ENCODE results near the gene TLR9. TPM values are rescaled to one million over a fixed set of nuclear protein-coding genes. Genes with fewer than 3 reads are reported as not detected.

TLR9 gene
- total and polyA plus RNA-seq, 2 donors (not counting 1 experiment from before 2014, with no cell fraction given): under 0.01 TPM; not detected in 1

GRCh38 chr3:52202384-52203077 is 22.9 kb downstream of the TLR9 start:
- Histone ChIP-seq H4K20me1 (ENCODE audit: control insufficient read depth, extremely low read depth, insufficient read depth, low read length) (no peaks in the 10 kb centered on the region), H3K9me3 (ENCODE audit: control insufficient read depth, insufficient read depth, low read depth, low read length) (no peaks in the 10 kb centered on the region), H3K9ac (ENCODE audit: insufficient read depth, low read length) (no peak overlapping the region), H3K4me3 (replicated peaks in 1 of 4; ENCODE audit: control extremely low read depth in 1 of 4, insufficient read depth in 1 of 4, low read depth in 3 of 4, low read length in 4 of 4) (no peak overlapping the region), H2AFZ (ENCODE audit: low read length) (no peak overlapping the region), H3K27me3 (ENCODE audit: control insufficient read depth, insufficient read depth, low read length) (no peaks in the 10 kb centered on the region), H3K79me2 (ENCODE audit: control insufficient read depth, insufficient read depth, low read length) (peaks cover 15% of the 10 kb centered on the region), H3K4me2 (ENCODE audit: extremely low read depth, insufficient read depth, low read length) (no peak overlapping the region), H3K4me1 (ENCODE audit: control insufficient read depth, extremely low read depth, insufficient read depth, low read length) (peaks cover 12% of the 10 kb centered on the region), H3K27ac (ENCODE audit: insufficient read depth, low read length) (no peak overlapping the region), H3K36me3 (ENCODE audit: control insufficient read depth, insufficient read depth, low read length) (peaks cover 26% of the 10 kb centered on the region)
- no peak for DNase-seq (ENCODE audit: low read depth in 2 of 2)
- no peak for TF ChIP-seq EZH2 (IDR thresholded peaks at IDR 0.05; ENCODE audit: low read length, missing control alignments)
- TF ChIP-seq CTCF (conservative IDR thresholded peaks at IDR 0.05 in 1 of 2, IDR thresholded peaks at IDR 0.05 in 1 of 2; ENCODE audit: low read depth in 1 of 2, low read length in 2 of 2): no peak

- Histone ChIP-seq H3K9me3 (ENCODE audit: control insufficient read depth, insufficient read depth, low read depth, low read length) (no peaks in the 10 kb centered on the region), H3K4me1 (ENCODE audit: control insufficient read depth, extremely low read depth, insufficient read depth, low read length) (peaks cover 22% of the 10 kb centered on the region), H3K27ac (ENCODE audit: insufficient read depth, low read length) (peak overlapping the region; percentile 14), H3K9ac (ENCODE audit: insufficient read depth, low read length) (no peak overlapping the region), H3K79me2 (ENCODE audit: control insufficient read depth, insufficient read depth, low read length) (peaks cover 15% of the 10 kb centered on the region), H2AFZ (ENCODE audit: low read length) (no peak overlapping the region), H3K27me3 (ENCODE audit: control insufficient read depth, insufficient read depth, low read length) (no peaks in the 10 kb centered on the region), H3K36me3 (ENCODE audit: control insufficient read depth, insufficient read depth, low read length) (peaks cover 23% of the 10 kb centered on the region), H4K20me1 (ENCODE audit: control insufficient read depth, extremely low read depth, insufficient read depth, low read length) (no peaks in the 10 kb centered on the region), H3K4me3 (replicated peaks in 1 of 4; ENCODE audit: control extremely low read depth in 1 of 4, insufficient read depth in 1 of 4, low read depth in 3 of 4, low read length in 4 of 4) (no peak overlapping the region), H3K4me2 (ENCODE audit: extremely low read depth, insufficient read depth, low read length) (no peak overlapping the region)
- DNase-seq (ENCODE audit: low read depth in 2 of 2): no peak
- no peak for TF ChIP-seq EZH2 (IDR thresholded peaks at IDR 0.05; ENCODE audit: low read length, missing control alignments)
Measured at GRCh38 chr3:52200981-52201679, 24.3 kb downstream of the TLR9 start.

- H3K27ac ChIP-seq (ENCODE audit: insufficient read depth, low read length): peak overlapping the region; percentile 65
- peak overlapping the region; percentile 99 for H3K4me2 ChIP-seq (ENCODE audit: extremely low read depth, insufficient read depth, low read length)
- no peaks in the 10 kb centered on the region for H3K27me3 ChIP-seq (ENCODE audit: control insufficient read depth, insufficient read depth, low read length)
- H3K79me2 ChIP-seq (ENCODE audit: control insufficient read depth, insufficient read depth, low read length): peaks cover 15% of the 10 kb centered on the region
- TF ChIP-seq EZH2 (IDR thresholded peaks at IDR 0.05; ENCODE audit: low read length, missing control alignments): no peak
- no peak for TF ChIP-seq CTCF (conservative IDR thresholded peaks at IDR 0.05 in 1 of 2, IDR thresholded peaks at IDR 0.05 in 1 of 2; ENCODE audit: low read depth in 1 of 2, low read length in 2 of 2)
- no peak overlapping the region for H2AFZ ChIP-seq (ENCODE audit: low read length)
- H3K4me1 ChIP-seq (ENCODE audit: control insufficient read depth, extremely low read depth, insufficient read depth, low read length): peaks cover 28% of the 10 kb centered on the region
- DNase-seq (ENCODE audit: low read depth in 2 of 2): no peak
- no peaks in the 10 kb centered on the region for H3K9me3 ChIP-seq (ENCODE audit: control insufficient read depth, insufficient read depth, low read depth, low read length)
- no peaks in the 10 kb centered on the region for H4K20me1 ChIP-seq (ENCODE audit: control insufficient read depth, extremely low read depth, insufficient read depth, low read length)
- H3K36me3 ChIP-seq (ENCODE audit: control insufficient read depth, insufficient read depth, low read length): peaks cover 12% of the 10 kb centered on the region
- peak overlapping the region; percentile 79 for H3K9ac ChIP-seq (ENCODE audit: insufficient read depth, low read length)
- H3K4me3 ChIP-seq (replicated peaks in 1 of 4; ENCODE audit: control extremely low read depth in 1 of 4, insufficient read depth in 1 of 4, low read depth in 3 of 4, low read length in 4 of 4): peak overlapping the region; percentile 73 to 94 (median 86)
Measured at GRCh38 chr3:52198643-52199608, 26.5 kb downstream of the TLR9 start.

All from fibroblast of lung (primary cell).